Ascending aorta (tissue), 2 donors: ENCODE data around the gene MYOZ3. TPM values are rescaled to one million over a fixed set of nuclear protein-coding genes. Genes with fewer than 3 reads are reported as not detected.
A peak's percentile ranks its signal among the peaks of the same experiment; 100 is the strongest.

Experiments used
- DNase-seq, 2 donors: peaks; one replicate each; pipeline ENCODE4 v3.0.0-alpha.2; 2019; ENCODE audit warnings: low spot score in 2 of 2
- H3K27ac ChIP-seq, 2 donors: fragments of 200-600 bp; sonication (generic); one replicate each; pipeline ENCODE4 v1.5.1; 2016 to 2017; ENCODE audit warnings: mild to moderate bottlenecking in 1 of 2
- H3K27me3 ChIP-seq: fragments of 200-600 bp; sonication (generic); one replicate; pipeline ENCODE4 v1.5.1; 2017
- H3K36me3 ChIP-seq, 2 donors: fragments of 200-600 bp; sonication (generic); one replicate each; pipeline ENCODE4 v1.5.1; 2016
- H3K4me1 ChIP-seq, 2 donors: fragments of 200-600 bp; sonication (generic); one replicate each; pipeline ENCODE4 v1.5.1; 2016 to 2017; ENCODE audit warnings: mild to moderate bottlenecking in 1 of 2
- H3K4me3 ChIP-seq, 2 donors: fragments of 200-600 bp; sonication (generic); one replicate each; pipeline ENCODE4 v1.5.1; 2016 to 2017; ENCODE audit warnings: mild to moderate bottlenecking in 1 of 2
- H3K9me3 ChIP-seq, 2 donors: fragments of 200-600 bp; sonication (generic); one replicate each; pipeline ENCODE4 v1.5.1; 2016
- CTCF ChIP-seq, 3 experiments: fragments of 200-600 bp in 2 of 3; fragments of 450-650 bp in 1 of 3; sonication (generic) in 2 of 3; IDR thresholded peaks; one replicate each; pipeline ENCODE4 v1.5.1; 2016 to 2019; ENCODE audit warnings: antibody characterized with exemption in 3 of 3, mild to moderate bottlenecking in 1 of 3, moderate library complexity in 1 of 3
- intact Hi-C: fragments of 100-400 bp; cut with DNase I; formaldehyde crosslinking; loops from one replicate; pipeline ENCODE4 v1.15.1; 2023
- total RNA-seq: library from RNA; depleted of rRNA; stranded (reverse); fragments of >200 nt; gene quantifications from one replicate; pipeline ENCODE4 v1.1.0, GENCODE V29; 2016

MYOZ3 gene
- total RNA-seq, 1 donor from 2014 or later: 1.1 TPM

- Histone ChIP-seq H3K27me3 (no peaks in the 10 kb centered on the region), H3K4me1 (peaks cover 8 to 12% of the 10 kb centered on the region in 2 donors), H3K36me3 (no peaks in the 10 kb centered on the region), H3K4me3 (no peak overlapping the region), H3K27ac (no peak overlapping the region), H3K9me3 (no peaks in the 10 kb centered on the region)
- DNase-seq: no peak
- intact Hi-C loops: no loop called here
- TF ChIP-seq CTCF (IDR thresholded peaks at IDR 0.05): no peak
Observed at GRCh38 chr5:150665044-150665443, 4.0 kb downstream of the MYOZ3 start.

- DNase-seq: no peak
- no peaks in the 10 kb centered on the region for H3K36me3 ChIP-seq
- no peaks in the 10 kb centered on the region for H3K9me3 ChIP-seq
- H3K4me1 ChIP-seq: peaks cover 34 to 41% of the 10 kb centered on the region in 2 donors
- TF ChIP-seq CTCF (IDR thresholded peaks at IDR 0.05): no peak
- H3K4me3 ChIP-seq: no peak overlapping the region
- no peak overlapping the region for H3K27ac ChIP-seq
- intact Hi-C loops: no loop called here
- no peaks in the 10 kb centered on the region for H3K27me3 ChIP-seq
Observed at GRCh38 chr5:150670275-150670947, 9.4 kb downstream of the MYOZ3 start.

GRCh38 chr5:150670948-150671310 lies 9.9 kb downstream of the MYOZ3 start:
- no peak overlapping the region for H3K27ac ChIP-seq
- no peak overlapping the region for H3K4me3 ChIP-seq
- no peaks in the 10 kb centered on the region for H3K36me3 ChIP-seq
- peaks cover 34 to 43% of the 10 kb centered on the region in 2 donors for H3K4me1 ChIP-seq
- DNase-seq: no peak
- no peaks in the 10 kb centered on the region for H3K9me3 ChIP-seq
- no peaks in the 10 kb centered on the region for H3K27me3 ChIP-seq
- intact Hi-C loops: no loop called here
- no peak for TF ChIP-seq CTCF (IDR thresholded peaks at IDR 0.05)

- no peak for TF ChIP-seq CTCF (IDR thresholded peaks at IDR 0.05)
- intact Hi-C loops: no loop called here
- Histone ChIP-seq H3K4me3 (peak overlapping the region; percentile 52 to 64), H3K27me3 (no peaks in the 10 kb centered on the region), H3K4me1 (peaks cover 34 to 43% of the 10 kb centered on the region in 2 donors), H3K9me3 (no peaks in the 10 kb centered on the region), H3K36me3 (no peaks in the 10 kb centered on the region), H3K27ac (peak overlapping the region; percentile 88 to 95)
- no peak for DNase-seq
Observed at GRCh38 chr5:150671509-150672236, 10.6 kb downstream of the MYOZ3 start.

GRCh38 chr5:150672237-150672883 lies 11.3 kb downstream of the MYOZ3 start:
- no peaks in the 10 kb centered on the region for H3K9me3 ChIP-seq
- no peaks in the 10 kb centered on the region for H3K36me3 ChIP-seq
- TF ChIP-seq CTCF (IDR thresholded peaks at IDR 0.05): no peak
- DNase-seq: no peak
- peak overlapping the region; percentile 52 to 64 for H3K4me3 ChIP-seq
- intact Hi-C loops: no loop called here
- H3K27ac ChIP-seq: peak overlapping the region; percentile 88 to 95
- no peaks in the 10 kb centered on the region for H3K27me3 ChIP-seq
- H3K4me1 ChIP-seq: peaks cover 34 to 43% of the 10 kb centered on the region in 2 donors
